Left hindlimb (tissue), 1 donor: ENCODE data around the gene IDS.

Experiments
- DNase-seq: peaks from one replicate; pipeline ENCODE4 v3.0.0-alpha.2; 2018

The IDS gene

GRCh38 chrX:149455934-149456333 is 49.2 kb downstream of the IDS start:
- DNase-seq, result no peak

GRCh38 chrX:149453906-149454822 is 50.9 kb downstream of the IDS start:
- DNase-seq, result no peak

- no peak for DNase-seq
Measured at GRCh38 chrX:149453030-149453429, 52.1 kb downstream of the IDS start.

- DNase-seq, result no peak
Measured at GRCh38 chrX:149433451-149433850, 71.7 kb downstream of the IDS start.

DNA sequence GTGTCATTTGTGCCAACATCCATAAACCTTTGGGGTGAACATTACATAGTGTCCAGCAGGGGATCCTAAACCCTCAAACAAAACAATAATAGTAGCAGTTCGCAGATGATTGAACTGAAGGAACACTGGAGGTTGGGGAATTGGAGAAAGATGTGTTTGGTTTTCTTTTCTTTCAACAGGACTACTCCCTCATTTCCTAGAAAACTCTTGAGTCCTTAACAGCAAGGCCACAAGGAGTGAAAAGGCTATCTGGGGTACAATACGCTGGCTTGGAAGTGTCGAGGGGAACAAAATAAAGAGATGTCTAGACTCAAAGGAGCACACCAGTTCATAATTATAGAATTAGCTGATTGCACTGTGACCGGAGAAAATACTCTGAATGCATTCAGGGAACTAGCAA is 72.1 kb downstream of the IDS start:
- DNase-seq, result no peak
